Non-pigmented ciliary epithelial cell (primary cell): ENCODE results near the gene HNRNPUL2.
"Not testable (repeated sequence)": the region's sequence is repeated elsewhere in the genome, so short reads cannot be mapped to it uniquely, and the experiment has no call there.

Source experiments
- DNase-seq: peaks from one replicate; pipeline ENCODE4 v3.0.0-alpha.2; 2010; ENCODE audit warnings: low read depth

HNRNPUL2 gene

GRCh38 chr11:62727165-62727871 is at the start of gene HNRNPUL2:
HNRNPUL2 (minus strand) TSS chr11:62727457; CDS start chr11:62727156, 301 bp downstream.
- peak; percentile 94 for DNase-seq

- DNase-seq = no peak
Observed at GRCh38 chr11:62775646-62776045, 48.4 kb upstream of the HNRNPUL2 start.

- no peak for DNase-seq
Observed at GRCh38 chr11:62774407-62774806, 47.1 kb upstream of the HNRNPUL2 start.

GRCh38 chr11:62771144-62772021 is 44.1 kb upstream of the HNRNPUL2 start, which contains the start of gene TAF6L:
TAF6L (plus strand) TSS chr11:62771396; CDS start chr11:62775784, 4,388 bp downstream.
- DNase-seq = peak; percentile 80

GRCh38 chr11:62770778-62771143 is 43.5 kb upstream of the HNRNPUL2 start:
- no peak for DNase-seq

GRCh38 chr11:62760867-62761227 is 33.6 kb upstream of the HNRNPUL2 start:
- DNase-seq = not testable (repeated sequence)

GRCh38 chr11:62757846-62758788 is 30.9 kb upstream of the HNRNPUL2 start:
- no peak for DNase-seq

- no peak for DNase-seq
Observed at GRCh38 chr11:62755086-62755615, 27.9 kb upstream of the HNRNPUL2 start.

GRCh38 chr11:62753736-62754603 is 26.7 kb upstream of the HNRNPUL2 start, which contains the start of gene ZBTB3:
ZBTB3 (minus strand) TSS chr11:62754160; CDS start chr11:62753664, 496 bp downstream.
- DNase-seq = peak; percentile 99

- no peak for DNase-seq
Observed at GRCh38 chr11:62752994-62753735, 25.9 kb upstream of the HNRNPUL2 start.

GRCh38 chr11:62752177-62752785 is 25.0 kb upstream of the HNRNPUL2 start:
- DNase-seq = no peak

- not testable (repeated sequence) for DNase-seq
Observed at GRCh38 chr11:62749931-62750330, 22.7 kb upstream of the HNRNPUL2 start.

GRCh38 chr11:62747475-62748160 is 20.4 kb upstream of the HNRNPUL2 start:
- DNase-seq = no peak

GRCh38 chr11:62737196-62737595 is 9.9 kb upstream of the HNRNPUL2 start:
- DNase-seq = no peak

GRCh38 chr11:62732830-62733229 is 5.6 kb upstream of the HNRNPUL2 start:
- DNase-seq = no peak

GRCh38 chr11:62730076-62730475 is 2.8 kb upstream of the HNRNPUL2 start:
- not testable (repeated sequence) for DNase-seq

- peak; percentile 58 for DNase-seq
Observed at GRCh38 chr11:62728171-62728988, 1.1 kb upstream of the HNRNPUL2 start, which contains the start of gene TTC9C. TTC9C (plus strand) TSS chr11:62728486; CDS start chr11:62728849, 363 bp downstream.

GRCh38 chr11:62727872-62728170 is 564 bp upstream of the HNRNPUL2 start:
- peak; percentile 92 for DNase-seq
